Renal cortex interstitium (tissue), 15 donors: ENCODE results near the gene EIF3I. TPM values are rescaled to one million over a fixed set of nuclear protein-coding genes. Genes with fewer than 3 reads are reported as not detected.

Experiments
- DNase-seq, 11 donors: peaks; one replicate each; pipeline ENCODE4 v3.0.0-alpha.2; 2013; ENCODE audit warnings: low read depth in 9 of 11, low spot score in 4 of 11; ENCODE audit errors: extremely low read depth in 1 of 11
- long read RNA-seq, 16 experiments: transcript quantifications; one replicate each; lab custom pipeline, GENCODE V29; 2026
- polyA plus RNA-seq, 3 donors: library from polyadenylated mRNA; unstranded; fragments of 120-200 nt; gene quantifications; one replicate each; pipeline ENCODE4 v1.2.1, GENCODE V29; 2013; ENCODE audit not compliant: insufficient read length in 3 of 3

EIF3I gene
- polyA plus RNA-seq: 100 to 1,000 TPM; 168 to 187 (median 181) TPM
- long read RNA-seq, donor 1, transcript EIF3I-202 (11 exons, 1,458 nt): major isoform, 17 of 32 reads
- long read RNA-seq, donor 1, partial matches to known transcripts: 15 of 32 reads
- long read RNA-seq, donor 1, other reads (novel, unspliced or antisense): 0 of 32 reads
- long read RNA-seq, donor 2, transcript EIF3I-202 (11 exons, 1,458 nt): major isoform, 33 of 55 reads
- long read RNA-seq, donor 2, partial matches to known transcripts: 21 of 55 reads
- long read RNA-seq, donor 2, other reads (novel, unspliced or antisense): 0 of 55 reads
- long read RNA-seq, donor 3, transcript EIF3I-202 (11 exons, 1,458 nt): major isoform, 47 of 62 reads
- long read RNA-seq, donor 3, partial matches to known transcripts: 15 of 62 reads
- long read RNA-seq, donor 3, other reads (novel, unspliced or antisense): 0 of 62 reads
- long read RNA-seq, donor 4, transcript EIF3I-202 (11 exons, 1,458 nt): major isoform, 44 of 61 reads
- long read RNA-seq, donor 4, partial matches to known transcripts: 17 of 61 reads
- long read RNA-seq, donor 4, other reads (novel, unspliced or antisense): 0 of 61 reads
- long read RNA-seq, donor 5: 0 reads
- long read RNA-seq, donor 6, transcript EIF3I-202 (11 exons, 1,458 nt): major isoform, 29 of 60 reads
- long read RNA-seq, donor 6, partial matches to known transcripts: 31 of 60 reads
- long read RNA-seq, donor 6, other reads (novel, unspliced or antisense): 0 of 60 reads
- long read RNA-seq, donor 7, transcript EIF3I-202 (11 exons, 1,458 nt): major isoform, 42 of 76 reads
- long read RNA-seq, donor 7, partial matches to known transcripts: 34 of 76 reads
- long read RNA-seq, donor 7, other reads (novel, unspliced or antisense): 0 of 76 reads
- long read RNA-seq, donor 8, transcript EIF3I-202 (11 exons, 1,458 nt): major isoform, 72 of 160 reads
- long read RNA-seq, donor 8, partial matches to known transcripts: 87 of 160 reads
- long read RNA-seq, donor 8, other reads (novel, unspliced or antisense): 0 of 160 reads
- long read RNA-seq, donor 9, transcript EIF3I-202 (11 exons, 1,458 nt): major isoform, 34 of 56 reads
- long read RNA-seq, donor 9, partial matches to known transcripts: 21 of 56 reads
- long read RNA-seq, donor 9, other reads (novel, unspliced or antisense): 0 of 56 reads
- long read RNA-seq, donor 10, transcript EIF3I-202 (11 exons, 1,458 nt): major isoform, 51 of 97 reads
- long read RNA-seq, donor 10, partial matches to known transcripts: 43 of 97 reads
- long read RNA-seq, donor 10, other reads (novel, unspliced or antisense): 0 of 97 reads
- long read RNA-seq, donor 11, transcript EIF3I-202 (11 exons, 1,458 nt): major isoform, 23 of 24 reads
- long read RNA-seq, donor 11, partial matches to known transcripts: 0 of 24 reads
- long read RNA-seq, donor 11, other reads (novel, unspliced or antisense): 0 of 24 reads
- long read RNA-seq, donor 12, transcript EIF3I-202 (11 exons, 1,458 nt): major isoform, 7 of 7 reads
- long read RNA-seq, donor 12, partial matches to known transcripts: 0 of 7 reads
- long read RNA-seq, donor 12, other reads (novel, unspliced or antisense): 0 of 7 reads
- long read RNA-seq, donor 13, transcript EIF3I-202 (11 exons, 1,458 nt): major isoform, 62 of 140 reads
- long read RNA-seq, donor 13, partial matches to known transcripts: 78 of 140 reads
- long read RNA-seq, donor 13, other reads (novel, unspliced or antisense): 0 of 140 reads
- long read RNA-seq, donor 14, transcript EIF3I-202 (11 exons, 1,458 nt): major isoform, 32 of 45 reads
- long read RNA-seq, donor 14, partial matches to known transcripts: 13 of 45 reads
- long read RNA-seq, donor 14, other reads (novel, unspliced or antisense): 0 of 45 reads
- long read RNA-seq, donor 15, transcript EIF3I-202 (11 exons, 1,458 nt): major isoform, 19 of 40 reads
- long read RNA-seq, donor 15, partial matches to known transcripts: 21 of 40 reads
- long read RNA-seq, donor 15, other reads (novel, unspliced or antisense): 0 of 40 reads
- long read RNA-seq, donor 16, transcript EIF3I-202 (11 exons, 1,458 nt): major isoform, 79 of 149 reads
- long read RNA-seq, donor 16, partial matches to known transcripts: 69 of 149 reads
- long read RNA-seq, donor 16, other reads (novel, unspliced or antisense): 0 of 149 reads

DNA sequence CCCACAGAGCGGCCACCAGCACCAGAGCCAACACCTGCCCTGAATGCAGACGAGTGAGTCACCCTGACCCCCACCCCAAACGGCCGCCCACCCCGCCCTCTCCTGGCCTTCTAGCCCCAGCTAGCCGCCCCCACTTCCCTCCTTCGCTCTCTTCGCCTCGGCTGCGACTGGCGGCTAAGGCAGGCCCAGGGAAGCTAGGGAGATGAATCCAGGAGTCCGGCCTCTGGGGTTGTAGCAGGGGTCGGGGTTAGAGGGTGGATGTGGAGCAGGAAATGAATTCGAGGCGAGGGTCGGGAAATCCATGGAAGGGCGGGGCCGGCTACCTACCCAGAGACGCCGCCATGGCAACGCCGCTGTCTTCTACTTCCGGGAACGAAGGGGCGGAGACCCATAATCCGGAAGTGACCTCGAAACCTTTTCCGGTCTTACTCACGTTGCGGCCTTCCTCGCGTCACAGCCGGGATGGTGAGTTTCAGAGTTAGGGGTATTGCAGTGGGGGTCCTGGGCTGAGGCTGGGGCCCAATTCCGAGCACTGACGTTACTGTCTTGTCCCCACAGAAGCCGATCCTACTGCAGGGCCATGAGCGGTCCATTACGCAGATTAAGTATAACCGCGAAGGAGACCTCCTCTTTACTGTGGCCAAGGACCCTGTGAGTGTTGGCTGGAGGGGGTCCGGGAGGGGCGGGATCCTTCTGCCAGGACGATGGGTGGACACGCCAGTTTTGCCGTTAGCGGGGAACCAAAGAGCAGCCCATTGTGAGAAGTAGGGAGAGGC is at the start of gene EIF3I, which contains the start of gene TMEM234:
TSS of gene EIF3I (plus strand) at position 428 of the 776 bp plus-strand sequence. CDS start at position 463, 35 bp downstream.
TSS of gene TMEM234 (minus strand) at position 374 of the 776 bp plus-strand sequence. CDS start at position 343, 31 bp downstream.
- DNase-seq: peak in 9 of 11 donors; percentile 86 to 95 (median 92)

DNA sequence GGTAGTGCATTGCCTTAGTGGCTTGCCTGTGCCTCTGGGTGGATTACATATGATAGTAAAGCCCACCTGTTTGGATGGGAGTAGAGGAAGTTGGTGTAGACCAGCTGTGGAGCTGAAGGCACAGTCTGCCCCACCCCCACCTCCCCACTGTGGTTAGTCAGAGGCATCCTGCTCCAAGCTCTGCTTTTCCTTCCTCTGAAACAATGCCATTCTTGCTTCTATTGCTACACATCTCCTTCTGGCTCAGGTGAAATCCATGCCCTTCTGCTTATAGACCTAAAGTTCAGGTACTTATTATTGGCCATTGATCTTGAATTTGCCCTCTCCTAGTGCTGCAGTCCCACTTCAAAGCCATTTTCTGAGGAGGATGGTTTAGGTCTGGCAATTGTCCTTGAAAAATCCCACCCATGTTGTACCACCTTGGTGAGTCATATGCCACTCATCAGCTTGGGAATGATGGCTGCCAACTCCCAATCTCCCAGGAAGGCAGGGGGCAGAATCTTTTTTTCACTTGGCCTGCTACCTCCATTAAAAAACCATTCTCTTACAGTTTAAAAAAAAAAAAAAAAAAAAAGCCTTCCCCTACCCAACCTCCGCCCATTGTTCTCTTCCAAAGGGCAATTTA is 49.5 kb upstream of the EIF3I start:
- no peak for DNase-seq

DNA sequence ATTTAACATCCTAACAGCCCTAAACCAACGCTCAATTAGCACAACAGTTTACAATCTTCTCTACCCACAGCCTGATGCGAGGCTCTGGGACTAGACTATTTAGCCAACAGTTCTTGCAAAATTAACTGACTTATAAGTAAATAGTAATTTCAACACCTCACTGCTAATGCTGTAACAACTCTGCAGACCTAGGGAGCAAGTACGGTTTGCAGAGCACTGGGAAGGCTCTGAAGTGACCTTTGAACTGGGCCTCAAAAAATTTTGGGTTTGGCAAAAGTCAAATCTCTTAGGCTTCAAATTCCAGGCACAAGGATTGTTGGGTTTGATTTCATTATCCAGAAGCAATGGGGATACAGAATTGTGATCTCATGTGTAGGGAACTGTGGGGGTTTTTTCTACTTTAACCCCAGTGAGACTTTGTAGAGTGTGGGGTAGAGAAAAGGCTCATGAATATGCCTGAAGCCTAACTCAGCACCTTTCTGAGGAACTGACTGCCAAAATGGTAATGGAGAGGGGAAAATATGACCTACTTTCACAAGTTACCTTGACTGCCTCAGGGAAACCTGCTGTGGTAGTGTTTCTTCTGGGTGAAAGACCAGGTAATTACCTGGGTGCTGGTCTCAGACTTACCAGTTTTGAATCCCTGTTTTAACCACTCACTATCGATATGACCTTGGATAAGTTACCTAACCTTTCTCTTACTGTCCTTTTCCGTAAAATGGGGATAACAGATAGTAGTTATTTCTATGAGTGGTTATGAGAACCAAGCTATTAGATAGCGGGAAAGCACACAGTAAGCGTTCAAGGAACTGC is 43.6 kb upstream of the EIF3I start:
- DNase-seq: peak in 1 of 11 donors; percentile 3

DNA sequence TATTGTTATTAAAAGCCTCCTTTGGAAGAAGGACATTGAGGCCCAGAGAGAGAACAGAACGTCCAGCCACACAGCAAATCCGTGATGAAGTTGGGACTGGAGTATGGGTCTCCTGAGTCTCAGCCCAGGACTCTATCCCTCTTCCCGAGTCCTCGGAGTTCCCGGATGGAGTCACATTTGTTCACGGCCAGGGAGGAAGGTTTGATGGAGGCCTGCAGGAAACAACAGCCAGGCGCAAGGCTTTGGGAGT is 43.1 kb upstream of the EIF3I start:
- DNase-seq: peak in 2 of 11 donors; percentile 20 to 43

DNA sequence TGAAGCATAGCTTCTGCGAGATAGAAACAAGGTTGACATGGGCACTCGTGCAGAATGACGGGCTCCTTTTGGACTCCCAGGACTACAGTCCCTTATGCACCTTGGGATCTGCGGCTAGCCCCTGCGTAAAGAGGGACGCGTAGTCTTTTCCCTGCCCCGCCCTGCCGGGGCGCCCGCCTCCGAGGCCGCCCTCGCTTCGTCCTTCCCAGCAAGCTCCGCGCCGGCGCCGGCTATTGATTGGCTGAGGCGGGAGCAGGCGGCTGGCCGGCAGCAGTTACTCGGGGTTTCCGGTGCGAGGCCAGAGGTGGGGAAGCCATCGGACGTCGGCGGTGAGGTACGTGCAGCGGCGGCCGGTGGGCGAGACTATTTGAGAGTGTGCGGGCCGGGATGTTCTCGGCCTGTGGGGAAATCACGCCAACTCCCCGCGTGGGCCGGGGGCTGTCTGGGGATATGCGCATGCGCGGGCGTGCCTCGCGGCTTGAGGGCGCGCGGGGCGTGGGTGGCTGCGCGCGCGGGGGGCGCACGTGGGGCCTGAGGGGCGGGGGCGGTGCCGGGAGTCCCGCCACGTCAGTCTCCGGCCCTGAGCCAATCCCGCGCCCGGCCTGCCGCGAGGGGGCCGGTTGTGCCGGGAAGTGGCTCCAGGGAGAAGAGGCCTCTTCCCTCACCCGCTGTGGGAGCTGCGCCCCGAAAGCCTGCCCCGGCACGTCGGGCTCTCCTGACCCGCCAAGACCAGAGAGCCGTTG is 42.6 kb upstream of the EIF3I start, which contains the start of gene TXLNA:
TSS of gene TXLNA (plus strand) at position 233 of the 743 bp plus-strand sequence. CDS start 671 bp downstream, outside the sequence.
- peak; percentile 74 to 90 (median 88) for DNase-seq

DNA sequence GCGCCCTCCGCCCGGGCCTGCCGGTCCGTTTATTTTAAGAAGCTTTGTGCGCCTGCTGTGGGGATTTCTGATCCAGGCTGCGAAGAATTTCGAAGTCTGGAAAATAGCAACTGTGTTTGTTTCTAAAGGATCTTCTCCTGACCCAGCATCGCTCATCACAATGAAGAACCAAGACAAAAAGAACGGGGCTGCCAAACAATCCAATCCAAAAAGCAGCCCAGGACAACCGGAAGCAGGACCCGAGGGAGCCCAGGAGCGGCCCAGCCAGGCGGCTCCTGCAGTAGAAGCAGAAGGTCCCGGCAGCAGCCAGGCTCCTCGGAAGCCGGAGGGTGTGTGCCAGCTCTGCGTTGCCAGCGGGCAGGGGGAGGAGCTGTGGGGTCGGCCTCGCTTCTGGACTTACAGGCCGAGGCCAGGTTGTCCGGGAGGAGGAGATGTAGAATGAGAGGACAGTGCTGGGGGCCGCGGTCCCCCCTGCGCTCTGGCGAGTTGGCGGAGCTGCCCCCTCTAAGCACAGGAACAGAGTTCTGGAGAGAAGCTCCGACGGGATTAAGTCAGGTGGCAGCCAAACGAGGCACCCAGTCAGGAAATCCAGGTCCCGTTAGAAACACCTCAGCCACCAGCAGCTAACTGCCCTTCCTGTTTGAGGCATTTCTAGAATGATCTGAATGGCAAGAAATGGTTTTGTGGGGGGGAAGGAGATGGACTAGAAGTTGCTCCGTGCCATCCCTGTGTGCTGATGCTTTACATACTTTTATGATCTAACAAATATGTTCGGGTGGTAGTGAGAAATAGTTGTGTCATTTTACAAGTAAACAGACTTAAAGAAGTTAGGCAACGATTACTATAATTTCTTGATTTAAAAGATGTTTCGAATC is 41.8 kb upstream of the EIF3I start:
- DNase-seq: peak in 4 of 11 donors; percentile 17 to 29 (median 25)

DNA sequence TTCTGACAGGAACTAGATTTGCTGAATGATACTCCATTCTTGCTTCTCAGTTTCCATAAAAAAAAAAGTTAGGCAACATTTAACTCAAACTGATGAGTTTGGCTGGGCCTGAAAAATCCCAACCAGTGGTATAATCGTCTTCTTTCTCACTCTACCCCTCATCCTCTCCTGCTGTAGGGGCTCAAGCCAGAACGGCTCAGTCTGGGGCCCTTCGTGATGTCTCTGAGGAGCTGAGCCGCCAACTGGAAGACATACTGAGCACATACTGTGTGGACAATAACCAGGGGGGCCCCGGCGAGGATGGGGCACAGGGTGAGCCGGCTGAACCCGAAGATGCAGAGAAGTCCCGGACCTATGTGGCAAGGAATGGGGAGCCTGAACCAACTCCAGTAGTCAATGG is 41.1 kb upstream of the EIF3I start:
- no peak for DNase-seq

DNA sequence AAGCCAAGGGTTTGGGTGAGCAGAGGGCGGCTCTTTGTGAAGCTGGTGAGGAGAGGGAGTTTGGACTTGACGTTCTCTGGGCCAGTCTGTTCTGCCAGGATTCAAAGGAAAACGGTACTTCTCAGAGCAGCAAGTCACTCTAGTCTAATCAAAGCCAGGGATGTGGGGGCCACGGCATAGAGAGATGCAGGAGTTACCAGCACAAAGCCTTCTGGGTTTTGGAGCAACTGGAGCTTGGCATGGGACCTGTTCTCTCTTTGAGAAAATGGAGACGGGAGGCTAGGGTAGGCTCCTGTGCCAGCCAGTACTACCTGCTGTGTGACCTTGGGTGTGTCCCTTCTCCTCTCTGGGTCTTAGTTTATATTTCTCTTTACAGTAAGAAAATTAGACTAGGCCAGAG is 40.6 kb upstream of the EIF3I start:
- no peak for DNase-seq

DNA sequence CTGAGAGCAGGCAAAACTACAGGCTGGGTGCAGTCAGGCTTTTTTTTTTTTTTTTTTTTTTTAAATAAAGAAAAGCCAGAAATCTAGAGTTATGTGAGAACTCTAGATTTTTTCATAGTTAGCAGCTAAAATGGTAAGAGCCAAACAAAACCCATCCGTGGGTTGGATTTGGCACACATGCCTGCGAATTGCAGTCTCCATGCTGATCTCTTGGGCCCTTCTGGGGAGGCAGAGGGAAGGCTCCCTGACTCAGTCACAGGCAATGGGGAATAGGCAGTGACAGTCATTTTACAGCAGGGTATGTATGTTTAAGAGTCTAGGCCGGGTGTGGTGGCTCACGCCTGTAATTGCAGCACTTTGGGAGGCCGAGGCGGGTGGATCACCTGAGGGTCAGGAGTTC is 40.1 kb upstream of the EIF3I start:
- DNase-seq: no peak

DNA sequence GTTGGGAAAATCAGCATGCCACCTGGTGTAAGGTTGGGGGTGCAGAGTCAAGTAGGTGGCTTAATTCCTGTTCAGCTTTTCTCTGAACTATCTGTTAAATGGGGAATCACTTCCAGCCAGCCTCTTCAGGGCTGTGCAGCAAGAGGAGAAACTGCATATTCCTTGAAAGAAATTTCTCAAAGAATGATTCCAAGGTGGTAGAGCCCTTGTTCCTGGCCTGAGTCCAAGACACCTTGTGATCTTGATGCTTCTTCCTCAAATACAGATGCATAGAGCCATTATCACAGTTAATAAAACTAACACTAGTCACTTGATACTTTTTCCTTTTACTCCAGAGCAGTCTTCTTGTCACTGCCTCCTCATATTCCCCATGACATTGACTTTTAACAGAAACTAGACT is 37.6 kb upstream of the EIF3I start:
- no peak for DNase-seq

DNA sequence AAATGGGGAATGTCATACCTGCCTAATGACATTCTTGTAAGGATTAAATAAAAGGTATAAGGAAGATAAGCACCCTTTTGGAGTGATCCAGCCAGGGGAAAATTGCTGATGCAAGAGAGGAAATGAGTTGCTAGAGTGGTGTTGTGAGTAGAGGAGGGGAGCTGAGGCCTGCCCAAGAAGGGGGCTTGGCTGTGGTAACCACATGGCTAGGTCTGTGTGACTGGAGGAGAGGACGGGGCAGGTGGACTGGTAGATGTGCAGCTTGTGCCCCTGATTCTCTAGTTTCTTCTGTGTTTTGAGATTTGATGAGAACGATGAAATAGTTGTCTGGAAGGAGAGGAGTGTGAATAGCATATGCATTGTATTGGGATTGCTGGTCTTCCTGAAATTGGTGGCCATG is 36.1 kb upstream of the EIF3I start:
- no peak for DNase-seq

DNA sequence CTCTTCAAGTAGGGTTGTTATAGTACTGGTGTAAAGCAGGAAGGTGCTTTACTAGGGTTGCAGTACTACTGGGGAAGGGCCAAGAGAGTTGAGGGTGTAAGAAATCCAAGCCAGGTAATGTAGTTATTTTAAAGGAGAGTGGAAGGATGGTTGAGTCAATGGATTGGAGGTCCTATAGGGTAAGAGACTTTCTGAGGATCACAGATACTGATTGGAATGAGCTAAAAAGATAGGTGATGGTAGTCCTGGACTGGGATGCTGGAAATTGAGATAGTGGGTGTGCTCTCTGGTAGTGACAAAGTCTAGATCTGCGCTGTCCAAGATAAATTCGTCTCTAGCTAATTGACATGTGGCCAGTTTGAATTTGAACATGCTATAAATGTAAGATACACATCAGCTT is 35.7 kb upstream of the EIF3I start:
- no peak for DNase-seq

DNA sequence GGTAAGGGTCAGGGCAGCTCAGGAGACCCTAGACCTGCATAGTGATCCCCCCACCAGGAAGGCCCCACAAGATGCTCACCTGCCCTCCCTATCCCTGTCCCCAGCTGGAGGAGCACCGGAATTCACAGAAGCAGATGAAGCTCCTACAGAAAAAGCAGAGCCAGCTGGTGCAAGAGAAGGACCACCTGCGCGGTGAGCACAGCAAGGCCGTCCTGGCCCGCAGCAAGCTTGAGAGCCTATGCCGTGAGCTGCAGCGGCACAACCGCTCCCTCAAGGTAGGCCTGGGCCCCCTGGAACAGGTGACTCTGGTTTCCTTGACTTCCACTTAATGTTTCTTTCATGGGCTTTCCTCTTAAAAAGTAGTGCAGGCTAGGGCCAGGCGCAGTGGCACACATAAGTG is 34.4 kb upstream of the EIF3I start:
- no peak for DNase-seq
